AG10803 (cell line): Measurements from ENCODE around the gene SMS.

ENCODE experiments used
- DNase-seq: peaks from one replicate; pipeline ENCODE4 v3.0.0; 2010; ENCODE audit warnings: low read depth
- H3K4me3 ChIP-seq: 2 replicates; pipeline ENCODE4 v1.5.1; 2011; ENCODE audit warnings: mild to moderate bottlenecking, low read length, control low read depth
- CTCF ChIP-seq: conservative IDR thresholded peaks from 2 replicates; pipeline ENCODE4 v1.5.1; 2011; ENCODE audit warnings: mild to moderate bottlenecking, low read length, control low read depth, inconsistent platforms

SMS gene

GRCh38 chrX:21940356-21940829, at the start of gene SMS:
TSS of gene SMS (plus strand) at chrX:21940709. CDS start at chrX:21940825, 116 bp downstream.
- peak within 1 kb of the TSS; percentile 64 for H3K4me3 ChIP-seq
- DNase-seq: peak; percentile 69
- TF ChIP-seq CTCF: no peak

GRCh38 chrX:21905313-21905712, 35.2 kb upstream of the SMS start:
- DNase-seq: no peak
- TF ChIP-seq CTCF: no peak
- no peak overlapping the region for H3K4me3 ChIP-seq

GRCh38 chrX:21905953-21906352, 34.6 kb upstream of the SMS start:
- H3K4me3 ChIP-seq: no peak overlapping the region
- no peak for DNase-seq
- no peak for TF ChIP-seq CTCF

- no peak for TF ChIP-seq CTCF
- DNase-seq: peak; percentile 65
These were observed 33.2 kb upstream of the SMS start for GRCh38 chrX:21907260-21907659.

GRCh38 chrX:21911481-21911880, 29.0 kb upstream of the SMS start:
- H3K4me3 ChIP-seq: no peak overlapping the region
- TF ChIP-seq CTCF: no peak
- DNase-seq: no peak

More at GRCh38 chrX:21907260-21907659, 33.2 kb upstream of the SMS start:
- H3K4me3 ChIP-seq: no peak overlapping the region

GRCh38 chrX:21912220-21912619, 28.3 kb upstream of the SMS start:
- no peak overlapping the region for H3K4me3 ChIP-seq
- no peak for TF ChIP-seq CTCF
- DNase-seq: no peak

GRCh38 chrX:21912989-21913388, 27.5 kb upstream of the SMS start:
- no peak overlapping the region for H3K4me3 ChIP-seq
- no peak for TF ChIP-seq CTCF
- DNase-seq: no peak
